HepG2 (cell line): ENCODE data around the gene PVR. TPM values are rescaled to one million over a fixed set of nuclear protein-coding genes. Genes with fewer than 3 reads are reported as not detected.

ENCODE experiments used
- CCAR2 ChIP-seq: fragments of 200-400 bp; formaldehyde crosslinking; optimal IDR thresholded peaks from 2 replicates; pipeline ENCODE3; 2018; ENCODE audit warnings: low read depth, mild to moderate bottlenecking, low read length, moderate library complexity
- EP300 ChIP-seq, 3 experiments: sonication (generic) in 1 of 3; formaldehyde crosslinking in 1 of 3; IDR thresholded peaks; 2 replicates each; pipeline versions ENCODE4 v1.5.1 to v1.6.1; 2011 to 2020; ENCODE audit warnings: low read depth in 2 of 3, low read length in 2 of 3, borderline replicate concordance in 1 of 3, improper control_type of control experiment in 1 of 3, mild to moderate bottlenecking in 1 of 3, missing genetic modification reagents in 1 of 3, moderate library complexity in 1 of 3
- KAT8 ChIP-seq: IDR thresholded peaks from 2 replicates; pipeline ENCODE4 v1.6.1; 2016; ENCODE audit warnings: missing genetic modification reagents, missing compliant biosample characterization
- PLRG1 ChIP-seq: fragments of 450-650 bp; conservative IDR thresholded peaks from 2 replicates; pipeline ENCODE4 v1.6.1; 2016
- SMARCE1 ChIP-seq: fragments of 450-650 bp; IDR thresholded peaks from 2 replicates; pipeline ENCODE4 v1.6.1; 2017; ENCODE audit warnings: borderline replicate concordance
- ZMYM4 ChIP-seq: sonication (generic); formaldehyde crosslinking; IDR thresholded peaks from 2 replicates; pipeline ENCODE4 v1.8.1; 2023; ENCODE audit warnings: mild to moderate bottlenecking, missing genetic modification reagents
- ZNF253 ChIP-seq: sonication (generic); formaldehyde crosslinking; IDR thresholded peaks from 2 replicates; pipeline ENCODE4 v1.8.0; 2022; ENCODE audit warnings: mild to moderate bottlenecking, missing genetic modification reagents, borderline replicate concordance
- ZNF354B ChIP-seq: sonication (generic); formaldehyde crosslinking; IDR thresholded peaks from 2 replicates; pipeline ENCODE4 v1.8.0; 2022; ENCODE audit warnings: mild to moderate bottlenecking, missing genetic modification reagents
- ZNF446 ChIP-seq: sonication (generic); formaldehyde crosslinking; IDR thresholded peaks from 2 replicates; pipeline ENCODE4 v1.5.0; 2020; ENCODE audit warnings: mild to moderate bottlenecking, missing genetic modification reagents
- ZNF451 ChIP-seq: sonication (generic); formaldehyde crosslinking; IDR thresholded peaks from 2 replicates; pipeline ENCODE4 v1.5.0; 2020; ENCODE audit warnings: mild to moderate bottlenecking, missing genetic modification reagents
- ZNF788 ChIP-seq: sonication (generic); formaldehyde crosslinking; IDR thresholded peaks from 2 replicates; pipeline ENCODE4 v1.5.0; 2020; ENCODE audit warnings: mild to moderate bottlenecking, missing genetic modification reagents, borderline replicate concordance
- polyA plus RNA-seq, 8 experiments: library from polyadenylated mRNA; depleted of rRNA in 3 of 8; stranded (reverse) in 7 of 8; unstranded in 1 of 8; fragments of >200 nt; fragmentation: Illumina TruSeq in 4 of 8; extraction: Trizol in 4 of 8; gene quantifications; 2 replicates each; pipeline versions ENCODE4 v1.2.1 to v1.2.3, GENCODE V29; 2011 to 2016; ENCODE audit warnings: low read depth in 4 of 8, missing spikeins in 1 of 8, mixed read lengths in 1 of 8; ENCODE audit not compliant: insufficient read depth in 1 of 8
- total RNA-seq, 5 experiments: library from RNA; depleted of rRNA; stranded (reverse); fragments of >200 nt; fragmentation: Illumina TruSeq; extraction: Trizol; gene quantifications; 2 replicates each; pipeline ENCODE4 v1.2.3, GENCODE V29; 2016; ENCODE audit warnings: low read depth in 1 of 5
- TF ChIP-seq, protein P1 (sequence below): sonication (generic); formaldehyde crosslinking; IDR thresholded peaks from 2 replicates; pipeline ENCODE4 v1.4.0; 2020; ENCODE audit warnings: missing genetic modification reagents
- TF ChIP-seq, protein P2 (sequence below), 2 experiments: IDR thresholded peaks; 2 replicates each; pipeline ENCODE4 v1.6.1; 2011 to 2012; ENCODE audit warnings: low read length in 2 of 2, borderline replicate concordance in 1 of 2, low read depth in 1 of 2, mild to moderate bottlenecking in 1 of 2, moderate library complexity in 1 of 2
- TF ChIP-seq, protein P3 (sequence below): IDR thresholded peaks from 2 replicates; pipeline ENCODE4 v1.6.1; 2016; ENCODE audit warnings: missing genetic modification reagents, missing compliant biosample characterization
- TF ChIP-seq, protein P4 (sequence below): sonication (generic); formaldehyde crosslinking; IDR thresholded peaks from 2 replicates; pipeline ENCODE4 v1.9.0; 2021; ENCODE audit warnings: missing genetic modification reagents, mild to moderate bottlenecking, borderline replicate concordance
- TF ChIP-seq, protein P5 (sequence below): sonication (generic); formaldehyde crosslinking; IDR thresholded peaks from 2 replicates; pipeline ENCODE4 v1.4.0; 2020; ENCODE audit warnings: missing genetic modification reagents

The PVR gene
- total and polyA plus RNA-seq, 2 of the 13 experiments (the other 11 are each of a cell fraction or from before 2014, with no cell fraction given), result 43.4 to 46.6 TPM

DNA sequence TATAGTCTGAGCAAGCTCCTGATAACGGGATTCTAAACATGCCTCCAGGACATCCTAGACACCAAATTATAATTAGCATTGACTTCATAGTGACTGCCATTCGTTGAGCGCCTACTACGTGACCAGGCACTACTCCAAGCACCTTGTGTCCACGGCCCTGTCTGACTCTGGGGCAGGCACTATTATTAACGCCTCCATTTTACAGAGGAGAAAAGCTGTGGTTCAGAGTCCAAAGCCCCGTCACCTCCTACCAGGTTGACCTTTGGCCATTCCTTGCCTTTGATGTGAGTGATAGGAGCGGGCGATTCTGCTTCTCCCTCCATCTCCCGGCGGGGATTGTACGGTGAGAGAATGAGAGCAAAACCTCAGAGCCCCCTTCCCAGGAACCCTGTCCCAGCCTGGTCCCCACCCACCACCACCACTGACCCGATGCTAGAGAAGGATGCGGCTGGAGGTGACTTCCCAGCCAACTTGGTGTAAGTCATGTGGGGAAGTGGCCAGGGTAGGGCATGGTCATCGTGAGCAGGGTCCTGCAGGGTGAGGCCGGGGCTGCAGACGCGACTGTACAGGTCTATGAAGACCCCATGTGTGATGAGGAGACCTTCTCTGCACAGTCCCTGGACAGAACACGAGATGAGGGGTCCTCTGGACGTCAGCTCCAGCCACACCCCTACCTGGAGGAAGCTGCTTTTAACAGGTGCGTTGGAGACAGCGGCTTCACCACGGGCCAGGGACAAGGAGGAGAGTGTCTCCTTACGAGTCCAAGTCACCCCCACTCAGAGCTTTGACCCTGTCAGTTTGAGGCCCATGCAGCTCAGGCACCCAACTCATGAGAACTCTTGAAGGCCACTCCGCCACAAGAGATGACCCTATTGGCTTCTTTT is 30.2 kb upstream of the PVR start, which contains the start of gene IGSF23 (continued):
- TF ChIP-seq, protein P1, sequence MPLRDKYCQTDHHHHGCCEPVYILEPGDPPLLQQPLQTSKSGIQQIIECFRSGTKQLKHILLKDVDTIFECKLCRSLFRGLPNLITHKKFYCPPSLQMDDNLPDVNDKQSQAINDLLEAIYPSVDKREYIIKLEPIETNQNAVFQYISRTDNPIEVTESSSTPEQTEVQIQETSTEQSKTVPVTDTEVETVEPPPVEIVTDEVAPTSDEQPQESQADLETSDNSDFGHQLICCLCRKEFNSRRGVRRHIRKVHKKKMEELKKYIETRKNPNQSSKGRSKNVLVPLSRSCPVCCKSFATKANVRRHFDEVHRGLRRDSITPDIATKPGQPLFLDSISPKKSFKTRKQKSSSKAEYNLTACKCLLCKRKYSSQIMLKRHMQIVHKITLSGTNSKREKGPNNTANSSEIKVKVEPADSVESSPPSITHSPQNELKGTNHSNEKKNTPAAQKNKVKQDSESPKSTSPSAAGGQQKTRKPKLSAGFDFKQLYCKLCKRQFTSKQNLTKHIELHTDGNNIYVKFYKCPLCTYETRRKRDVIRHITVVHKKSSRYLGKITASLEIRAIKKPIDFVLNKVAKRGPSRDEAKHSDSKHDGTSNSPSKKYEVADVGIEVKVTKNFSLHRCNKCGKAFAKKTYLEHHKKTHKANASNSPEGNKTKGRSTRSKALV, result no peak
- TF ChIP-seq, protein P2, sequence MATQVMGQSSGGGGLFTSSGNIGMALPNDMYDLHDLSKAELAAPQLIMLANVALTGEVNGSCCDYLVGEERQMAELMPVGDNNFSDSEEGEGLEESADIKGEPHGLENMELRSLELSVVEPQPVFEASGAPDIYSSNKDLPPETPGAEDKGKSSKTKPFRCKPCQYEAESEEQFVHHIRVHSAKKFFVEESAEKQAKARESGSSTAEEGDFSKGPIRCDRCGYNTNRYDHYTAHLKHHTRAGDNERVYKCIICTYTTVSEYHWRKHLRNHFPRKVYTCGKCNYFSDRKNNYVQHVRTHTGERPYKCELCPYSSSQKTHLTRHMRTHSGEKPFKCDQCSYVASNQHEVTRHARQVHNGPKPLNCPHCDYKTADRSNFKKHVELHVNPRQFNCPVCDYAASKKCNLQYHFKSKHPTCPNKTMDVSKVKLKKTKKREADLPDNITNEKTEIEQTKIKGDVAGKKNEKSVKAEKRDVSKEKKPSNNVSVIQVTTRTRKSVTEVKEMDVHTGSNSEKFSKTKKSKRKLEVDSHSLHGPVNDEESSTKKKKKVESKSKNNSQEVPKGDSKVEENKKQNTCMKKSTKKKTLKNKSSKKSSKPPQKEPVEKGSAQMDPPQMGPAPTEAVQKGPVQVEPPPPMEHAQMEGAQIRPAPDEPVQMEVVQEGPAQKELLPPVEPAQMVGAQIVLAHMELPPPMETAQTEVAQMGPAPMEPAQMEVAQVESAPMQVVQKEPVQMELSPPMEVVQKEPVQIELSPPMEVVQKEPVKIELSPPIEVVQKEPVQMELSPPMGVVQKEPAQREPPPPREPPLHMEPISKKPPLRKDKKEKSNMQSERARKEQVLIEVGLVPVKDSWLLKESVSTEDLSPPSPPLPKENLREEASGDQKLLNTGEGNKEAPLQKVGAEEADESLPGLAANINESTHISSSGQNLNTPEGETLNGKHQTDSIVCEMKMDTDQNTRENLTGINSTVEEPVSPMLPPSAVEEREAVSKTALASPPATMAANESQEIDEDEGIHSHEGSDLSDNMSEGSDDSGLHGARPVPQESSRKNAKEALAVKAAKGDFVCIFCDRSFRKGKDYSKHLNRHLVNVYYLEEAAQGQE (IDR thresholded peaks at IDR 0.05; ENCODE audit: borderline replicate concordance in 1 of 2, low read depth in 1 of 2, low read length in 2 of 2), result no peak; a peak in 1 of 4 replicates
- TF ChIP-seq ZNF451 (CRISPR knock-in tag) (no peak), ZNF354B (CRISPR knock-in tag) (no peak), EP300 (IDR thresholded peaks at IDR 0.05; ENCODE audit: low read depth in 2 of 2, low read length in 2 of 2) (peak in 1 of 2 experiments; percentile 78; a peak in 2 of 4 replicates), EP300 (CRISPR knock-in tag; IDR thresholded peaks at IDR 0.05; ENCODE audit: borderline replicate concordance) (peak; percentile 76; the same call in 1 of the 2 replicates), KAT8 (CRISPR knock-in tag) (peak; percentile 83), ZNF788 (peak; percentile 61; the same call in 1 of the 2 replicates), ZNF253 (CRISPR knock-in tag) (no peak), SMARCE1 (no peak), ZNF446 (peak; percentile 25; the same call in 1 of the 2 replicates), ZMYM4 (no peak), CCAR2 (no peak), PLRG1 (no peak)
- TF ChIP-seq, protein P3, sequence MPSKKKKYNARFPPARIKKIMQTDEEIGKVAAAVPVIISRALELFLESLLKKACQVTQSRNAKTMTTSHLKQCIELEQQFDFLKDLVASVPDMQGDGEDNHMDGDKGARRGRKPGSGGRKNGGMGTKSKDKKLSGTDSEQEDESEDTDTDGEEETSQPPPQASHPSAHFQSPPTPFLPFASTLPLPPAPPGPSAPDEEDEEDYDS (CRISPR knock-in tag), result no peak
- TF ChIP-seq, protein P4, sequence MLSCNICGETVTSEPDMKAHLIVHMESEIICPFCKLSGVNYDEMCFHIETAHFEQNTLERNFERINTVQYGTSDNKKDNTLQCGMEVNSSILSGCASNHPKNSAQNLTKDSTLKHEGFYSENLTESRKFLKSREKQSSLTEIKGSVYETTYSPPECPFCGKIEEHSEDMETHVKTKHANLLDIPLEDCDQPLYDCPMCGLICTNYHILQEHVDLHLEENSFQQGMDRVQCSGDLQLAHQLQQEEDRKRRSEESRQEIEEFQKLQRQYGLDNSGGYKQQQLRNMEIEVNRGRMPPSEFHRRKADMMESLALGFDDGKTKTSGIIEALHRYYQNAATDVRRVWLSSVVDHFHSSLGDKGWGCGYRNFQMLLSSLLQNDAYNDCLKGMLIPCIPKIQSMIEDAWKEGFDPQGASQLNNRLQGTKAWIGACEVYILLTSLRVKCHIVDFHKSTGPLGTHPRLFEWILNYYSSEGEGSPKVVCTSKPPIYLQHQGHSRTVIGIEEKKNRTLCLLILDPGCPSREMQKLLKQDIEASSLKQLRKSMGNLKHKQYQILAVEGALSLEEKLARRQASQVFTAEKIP (CRISPR knock-in tag), result no peak
- TF ChIP-seq, protein P5, sequence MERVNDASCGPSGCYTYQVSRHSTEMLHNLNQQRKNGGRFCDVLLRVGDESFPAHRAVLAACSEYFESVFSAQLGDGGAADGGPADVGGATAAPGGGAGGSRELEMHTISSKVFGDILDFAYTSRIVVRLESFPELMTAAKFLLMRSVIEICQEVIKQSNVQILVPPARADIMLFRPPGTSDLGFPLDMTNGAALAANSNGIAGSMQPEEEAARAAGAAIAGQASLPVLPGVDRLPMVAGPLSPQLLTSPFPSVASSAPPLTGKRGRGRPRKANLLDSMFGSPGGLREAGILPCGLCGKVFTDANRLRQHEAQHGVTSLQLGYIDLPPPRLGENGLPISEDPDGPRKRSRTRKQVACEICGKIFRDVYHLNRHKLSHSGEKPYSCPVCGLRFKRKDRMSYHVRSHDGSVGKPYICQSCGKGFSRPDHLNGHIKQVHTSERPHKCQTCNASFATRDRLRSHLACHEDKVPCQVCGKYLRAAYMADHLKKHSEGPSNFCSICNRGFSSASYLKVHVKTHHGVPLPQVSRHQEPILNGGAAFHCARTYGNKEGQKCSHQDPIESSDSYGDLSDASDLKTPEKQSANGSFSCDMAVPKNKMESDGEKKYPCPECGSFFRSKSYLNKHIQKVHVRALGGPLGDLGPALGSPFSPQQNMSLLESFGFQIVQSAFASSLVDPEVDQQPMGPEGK, result peak; percentile 58
